D341Med (cell line): ENCODE results near the gene MAGED2.
"Not testable (repeated sequence)": the region's sequence is repeated elsewhere in the genome, so short reads cannot be mapped to it uniquely, and the experiment has no call there.

Experiments
- DNase-seq: peaks from one replicate; pipeline ENCODE4 v3.0.0; 2012; ENCODE audit warnings: low spot score

MAGED2 gene, protein sequence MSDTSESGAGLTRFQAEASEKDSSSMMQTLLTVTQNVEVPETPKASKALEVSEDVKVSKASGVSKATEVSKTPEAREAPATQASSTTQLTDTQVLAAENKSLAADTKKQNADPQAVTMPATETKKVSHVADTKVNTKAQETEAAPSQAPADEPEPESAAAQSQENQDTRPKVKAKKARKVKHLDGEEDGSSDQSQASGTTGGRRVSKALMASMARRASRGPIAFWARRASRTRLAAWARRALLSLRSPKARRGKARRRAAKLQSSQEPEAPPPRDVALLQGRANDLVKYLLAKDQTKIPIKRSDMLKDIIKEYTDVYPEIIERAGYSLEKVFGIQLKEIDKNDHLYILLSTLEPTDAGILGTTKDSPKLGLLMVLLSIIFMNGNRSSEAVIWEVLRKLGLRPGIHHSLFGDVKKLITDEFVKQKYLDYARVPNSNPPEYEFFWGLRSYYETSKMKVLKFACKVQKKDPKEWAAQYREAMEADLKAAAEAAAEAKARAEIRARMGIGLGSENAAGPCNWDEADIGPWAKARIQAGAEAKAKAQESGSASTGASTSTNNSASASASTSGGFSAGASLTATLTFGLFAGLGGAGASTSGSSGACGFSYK

GRCh38 chrX:54807524-54808108, at the start of gene MAGED2:
TSS of gene MAGED2 (plus strand) at chrX:54807745. CDS start at chrX:54809332, 1,587 bp downstream.
- DNase-seq: peak; percentile 64

- no peak for DNase-seq
These were observed 49.2 kb upstream of the MAGED2 start for GRCh38 chrX:54758114-54759055.

DNA sequence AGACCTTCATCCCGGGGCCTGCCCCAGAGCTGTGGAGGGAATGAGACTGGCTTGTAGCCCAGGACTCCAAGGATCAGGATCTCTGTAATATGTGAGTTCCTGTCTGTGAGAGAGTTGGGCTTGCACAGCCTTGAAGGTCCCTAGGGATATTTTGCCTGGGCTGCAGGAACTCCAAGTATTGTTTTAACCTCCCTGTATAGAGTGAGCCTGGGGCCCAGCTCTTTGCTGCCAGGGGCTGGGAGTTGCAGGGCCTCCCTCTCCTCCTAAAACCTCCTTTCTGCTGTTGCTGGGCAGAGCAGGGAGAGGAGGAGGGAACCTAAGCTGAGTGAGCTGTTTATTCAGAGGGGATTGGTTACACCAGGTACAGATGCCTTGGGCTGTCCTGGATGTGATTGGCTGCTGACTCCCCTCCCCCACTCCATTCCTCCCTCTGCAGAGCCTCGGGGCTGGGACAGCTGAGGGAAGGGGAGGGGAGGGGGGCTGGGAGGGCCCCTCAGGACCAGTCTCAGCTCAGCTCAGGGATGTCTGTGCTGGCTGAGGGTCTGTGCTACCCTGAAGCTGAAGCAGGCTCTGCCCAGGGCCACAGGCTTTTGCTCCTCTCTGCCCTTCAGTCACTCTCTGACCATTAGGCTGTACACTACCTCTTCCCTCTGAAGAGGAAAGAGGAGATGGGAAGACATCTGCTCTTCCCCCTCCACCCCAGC, 33.0 kb upstream of the MAGED2 start:
- peak; percentile 46 for DNase-seq

GRCh38 chrX:54776061-54776460, 31.5 kb upstream of the MAGED2 start:
- no peak for DNase-seq

- no peak for DNase-seq
These were observed 30.4 kb upstream of the MAGED2 start for GRCh38 chrX:54776987-54777672.

DNA sequence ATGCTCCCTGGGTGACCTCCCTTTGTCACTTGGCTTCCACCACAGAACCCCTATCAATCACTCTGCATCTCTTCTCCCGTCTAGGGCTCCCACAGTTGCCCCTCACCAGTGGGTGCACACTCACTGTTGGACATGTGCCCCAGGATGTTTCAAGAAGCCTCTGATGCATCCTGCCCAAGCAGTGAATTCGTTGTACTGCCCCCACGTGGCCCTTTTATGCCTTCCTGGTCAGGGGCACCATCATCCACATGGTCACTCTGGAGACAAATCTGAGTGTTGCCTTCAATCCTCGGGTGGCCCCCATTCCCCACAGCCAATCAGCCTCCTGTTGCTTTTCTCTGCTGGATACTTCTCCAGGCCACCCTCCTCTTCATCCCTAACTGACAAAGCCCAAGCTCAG, 21.6 kb upstream of the MAGED2 start:
- DNase-seq: peak; percentile 30

GRCh38 chrX:54786967-54787366, 20.6 kb upstream of the MAGED2 start:
- DNase-seq: peak; percentile 39

GRCh38 chrX:54788446-54788845, 19.1 kb upstream of the MAGED2 start:
- no peak for DNase-seq

DNA sequence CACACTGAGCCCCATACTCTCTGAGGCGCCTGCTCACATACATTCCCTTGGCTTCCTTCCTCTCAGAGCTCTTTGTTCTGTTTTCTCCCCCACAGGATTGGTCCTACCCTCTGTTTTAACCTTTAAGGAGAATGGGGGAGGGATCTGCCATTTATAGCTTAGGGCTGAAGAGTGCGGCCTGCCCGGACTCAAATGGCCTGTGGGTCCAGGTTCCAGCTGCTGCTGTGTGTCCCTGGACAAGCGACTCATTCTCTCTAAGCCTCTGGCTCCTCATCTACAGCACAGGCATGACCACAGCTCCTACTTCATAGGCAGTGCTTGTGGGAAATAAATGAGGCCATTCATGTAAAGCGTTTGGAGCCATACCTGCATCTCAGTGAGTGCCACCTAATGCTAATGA, 18.1 kb upstream of the MAGED2 start:
- DNase-seq: not testable (repeated sequence)

DNA sequence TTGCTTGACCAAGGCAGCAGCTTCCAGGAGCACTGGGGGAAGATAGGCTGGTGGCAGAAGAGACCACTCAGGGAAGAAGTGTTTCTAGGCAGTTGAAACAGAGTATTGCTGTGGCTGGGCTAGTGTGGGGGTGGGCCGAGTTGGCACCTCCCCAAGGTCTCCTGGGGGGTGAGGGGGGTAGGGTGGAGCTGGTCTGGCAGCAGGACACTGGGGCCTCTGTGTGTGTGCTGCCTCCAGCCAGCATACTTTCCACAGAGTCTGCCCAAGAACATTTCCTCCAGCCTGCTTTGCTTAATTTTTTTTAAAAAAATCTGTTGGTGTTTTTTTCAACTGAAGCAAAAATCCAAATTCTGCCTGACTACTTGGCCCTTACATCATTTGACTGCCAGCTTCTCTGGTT, 13.5 kb upstream of the MAGED2 start:
- no peak for DNase-seq

GRCh38 chrX:54794795-54795194, 12.8 kb upstream of the MAGED2 start:
- DNase-seq: no peak

DNA sequence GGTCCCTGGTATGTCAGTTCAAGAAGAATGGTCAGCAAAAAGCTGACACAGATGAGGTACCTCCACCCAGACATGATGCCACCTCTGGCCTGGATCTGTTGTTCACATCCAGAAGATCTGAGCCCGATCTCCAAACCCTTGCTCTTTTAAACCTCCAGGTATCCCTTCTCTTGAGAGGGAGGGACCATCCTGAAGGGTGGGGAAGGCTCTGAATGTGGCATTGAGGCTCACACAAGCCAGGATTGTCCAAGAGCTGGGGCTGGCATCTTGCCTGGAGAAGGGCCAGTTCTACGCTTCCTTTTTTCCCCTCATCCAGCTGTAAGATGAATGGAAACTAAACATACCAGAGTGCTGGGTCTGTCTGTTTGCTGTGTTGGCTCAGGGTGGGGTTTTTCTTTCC, 9.4 kb upstream of the MAGED2 start, which contains the start of gene ITIH6:
Gene ITIH6 (minus strand): TSS at position 119 of the 400 bp plus-strand sequence. CDS start 45 bp downstream, at position 74.
- no peak for DNase-seq

- no peak for DNase-seq
These were observed 8.5 kb upstream of the MAGED2 start for GRCh38 chrX:54799046-54799445.

GRCh38 chrX:54808109-54808604, 612 bp downstream of the MAGED2 start:
- DNase-seq: peak; percentile 77

- peak; percentile 95 for DNase-seq
These were observed 1.3 kb downstream of the MAGED2 start for GRCh38 chrX:54808605-54809483.

DNA sequence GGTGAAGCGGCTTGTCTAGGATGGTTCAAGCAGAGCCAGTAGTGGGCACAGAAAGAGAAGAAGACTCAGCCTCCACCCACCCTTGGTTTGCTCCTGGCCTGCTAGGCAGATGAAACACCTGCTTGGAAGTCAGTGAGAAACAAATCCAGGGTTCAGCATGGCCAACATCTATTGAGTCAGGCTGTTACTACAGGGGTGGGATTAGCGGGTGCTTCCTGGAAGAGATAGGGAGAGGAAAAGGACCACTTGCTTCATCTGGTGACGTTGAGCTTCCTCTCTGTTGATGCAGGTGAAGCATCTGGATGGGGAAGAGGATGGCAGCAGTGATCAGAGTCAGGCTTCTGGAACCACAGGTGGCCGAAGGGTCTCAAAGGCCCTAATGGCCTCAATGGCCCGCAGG, 3.0 kb downstream of the MAGED2 start:
- no peak for DNase-seq

DNA sequence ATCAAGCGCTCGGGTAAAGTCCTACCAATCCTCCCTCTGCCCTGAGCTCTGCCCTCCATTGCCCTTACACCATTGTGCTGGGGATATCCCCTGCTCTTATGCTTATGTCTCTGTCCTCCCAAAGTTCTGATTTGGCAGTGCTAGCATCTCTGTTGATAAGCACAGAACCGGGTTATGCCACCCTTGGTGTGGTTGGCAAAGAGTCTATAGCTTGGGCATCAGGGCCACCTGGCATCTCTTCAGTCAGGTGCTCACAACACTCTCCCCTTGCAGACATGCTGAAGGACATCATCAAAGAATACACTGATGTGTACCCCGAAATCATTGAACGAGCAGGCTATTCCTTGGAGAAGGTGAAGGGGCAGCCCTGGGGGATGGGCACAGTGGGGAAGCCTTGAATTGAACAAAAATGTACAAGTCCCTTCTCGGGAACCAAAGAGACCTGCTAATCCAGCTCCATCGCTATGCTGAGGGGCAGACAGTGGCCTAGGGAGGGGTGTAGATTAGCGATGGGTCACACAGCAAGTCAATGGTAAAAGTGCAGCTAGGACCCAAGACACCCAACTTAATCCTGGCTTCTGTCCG, 3.8 kb downstream of the MAGED2 start:
- DNase-seq: no peak

DNA sequence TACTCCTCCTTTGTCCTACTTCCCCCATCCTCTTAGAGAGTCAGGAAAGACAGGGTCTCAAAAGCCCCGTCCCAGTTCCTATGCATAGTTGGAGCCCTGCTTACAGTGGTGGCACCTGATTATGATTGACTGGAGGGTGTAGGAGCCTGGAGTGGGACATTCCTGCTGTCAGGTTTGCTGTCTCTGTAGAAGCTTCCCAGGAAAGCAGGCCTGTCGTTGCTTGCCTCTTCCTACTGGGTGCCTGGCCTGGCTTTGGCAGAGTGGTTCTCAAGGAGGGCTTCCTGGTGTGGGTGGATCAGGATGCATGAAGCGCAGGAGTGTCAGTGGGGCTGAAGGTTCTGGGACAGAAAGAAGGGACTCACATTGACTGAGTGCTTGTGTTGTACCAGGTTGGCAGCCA, 4.8 kb downstream of the MAGED2 start:
- DNase-seq: no peak

DNA sequence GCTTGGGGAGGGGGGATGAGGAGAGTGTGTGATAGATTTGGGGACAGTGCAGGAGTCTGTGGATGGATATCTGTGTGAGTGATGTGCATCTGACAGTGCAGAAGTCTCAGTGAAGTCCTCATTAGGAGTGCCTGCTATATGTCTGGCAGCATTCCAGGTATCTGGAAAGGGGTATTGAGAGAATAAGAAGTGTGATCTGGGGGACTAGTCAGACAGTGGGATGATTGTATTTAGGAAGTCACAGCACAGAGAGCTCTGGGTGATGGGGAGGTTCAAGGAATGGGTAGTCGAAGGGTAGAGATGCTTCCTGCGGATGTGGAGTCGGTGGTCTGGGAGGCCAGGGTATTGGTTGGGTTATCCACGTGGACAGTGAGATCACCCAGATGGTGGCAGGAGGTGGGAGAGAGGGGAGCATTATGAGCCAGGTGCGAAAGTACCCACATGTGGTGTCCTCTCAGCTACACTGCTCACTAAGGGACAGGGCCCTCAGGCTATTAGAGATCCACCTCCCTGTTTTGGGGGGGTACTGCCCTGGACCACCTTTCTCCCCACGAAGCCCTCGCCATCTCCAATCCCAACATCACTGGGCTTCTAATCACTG, 9.8 kb downstream of the MAGED2 start:
- no peak for DNase-seq
